Measurements from ENCODE around the gene ZDHHC13. TPM values are rescaled to one million over a fixed set of nuclear protein-coding genes. Genes with fewer than 3 reads are reported as not detected.

Gene ZDHHC13, protein sequence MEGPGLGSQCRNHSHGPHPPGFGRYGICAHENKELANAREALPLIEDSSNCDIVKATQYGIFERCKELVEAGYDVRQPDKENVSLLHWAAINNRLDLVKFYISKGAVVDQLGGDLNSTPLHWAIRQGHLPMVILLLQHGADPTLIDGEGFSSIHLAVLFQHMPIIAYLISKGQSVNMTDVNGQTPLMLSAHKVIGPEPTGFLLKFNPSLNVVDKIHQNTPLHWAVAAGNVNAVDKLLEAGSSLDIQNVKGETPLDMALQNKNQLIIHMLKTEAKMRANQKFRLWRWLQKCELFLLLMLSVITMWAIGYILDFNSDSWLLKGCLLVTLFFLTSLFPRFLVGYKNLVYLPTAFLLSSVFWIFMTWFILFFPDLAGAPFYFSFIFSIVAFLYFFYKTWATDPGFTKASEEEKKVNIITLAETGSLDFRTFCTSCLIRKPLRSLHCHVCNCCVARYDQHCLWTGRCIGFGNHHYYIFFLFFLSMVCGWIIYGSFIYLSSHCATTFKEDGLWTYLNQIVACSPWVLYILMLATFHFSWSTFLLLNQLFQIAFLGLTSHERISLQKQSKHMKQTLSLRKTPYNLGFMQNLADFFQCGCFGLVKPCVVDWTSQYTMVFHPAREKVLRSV
- 9.4 and 14.7 TPM in 2 replicates for total RNA-seq (ENCODE audit: low replicate concordance)

DNA sequence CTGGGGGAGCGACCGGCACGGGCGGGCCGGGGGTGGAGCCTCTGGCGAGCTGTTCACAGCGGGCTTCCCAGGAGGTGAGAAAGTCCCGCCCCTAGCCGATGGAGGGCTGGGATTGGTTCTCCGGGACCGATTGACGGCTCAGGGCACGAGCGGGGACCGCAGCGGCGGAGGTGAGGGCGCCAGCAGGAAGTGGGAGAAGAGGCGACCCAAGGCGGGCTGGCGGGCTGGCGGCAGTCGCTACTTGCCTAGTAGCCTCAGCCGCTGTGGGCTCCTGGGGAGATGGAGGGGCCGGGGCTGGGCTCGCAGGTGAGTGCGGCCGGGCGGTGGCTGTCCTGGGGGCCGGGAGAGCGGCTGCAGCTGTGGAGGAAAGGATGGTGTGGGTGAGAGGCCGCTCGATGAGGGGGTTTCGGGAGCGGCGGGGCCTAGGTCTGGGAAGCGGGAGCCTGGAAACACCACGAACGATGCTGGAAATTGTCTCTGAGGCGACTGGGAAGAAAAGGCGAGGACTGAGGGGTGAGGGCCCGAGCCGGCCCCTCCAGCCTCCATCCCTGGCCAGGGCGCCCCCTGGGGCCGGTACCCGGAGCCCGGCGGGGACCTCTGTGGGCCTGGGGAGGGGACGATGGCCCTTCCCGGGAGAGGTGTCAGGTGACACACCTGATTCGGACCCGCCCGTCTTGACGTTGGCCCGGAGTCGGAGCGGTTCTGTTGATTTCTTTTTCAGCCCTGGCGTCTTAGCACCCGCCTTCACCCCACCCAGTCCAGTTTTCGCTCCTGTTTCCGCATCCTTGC, at the start of gene ZDHHC13:
Gene ZDHHC13 (plus strand): TSS at position 198 of the 789 bp plus-strand sequence. CDS start 82 bp downstream, at position 280.

DNA sequence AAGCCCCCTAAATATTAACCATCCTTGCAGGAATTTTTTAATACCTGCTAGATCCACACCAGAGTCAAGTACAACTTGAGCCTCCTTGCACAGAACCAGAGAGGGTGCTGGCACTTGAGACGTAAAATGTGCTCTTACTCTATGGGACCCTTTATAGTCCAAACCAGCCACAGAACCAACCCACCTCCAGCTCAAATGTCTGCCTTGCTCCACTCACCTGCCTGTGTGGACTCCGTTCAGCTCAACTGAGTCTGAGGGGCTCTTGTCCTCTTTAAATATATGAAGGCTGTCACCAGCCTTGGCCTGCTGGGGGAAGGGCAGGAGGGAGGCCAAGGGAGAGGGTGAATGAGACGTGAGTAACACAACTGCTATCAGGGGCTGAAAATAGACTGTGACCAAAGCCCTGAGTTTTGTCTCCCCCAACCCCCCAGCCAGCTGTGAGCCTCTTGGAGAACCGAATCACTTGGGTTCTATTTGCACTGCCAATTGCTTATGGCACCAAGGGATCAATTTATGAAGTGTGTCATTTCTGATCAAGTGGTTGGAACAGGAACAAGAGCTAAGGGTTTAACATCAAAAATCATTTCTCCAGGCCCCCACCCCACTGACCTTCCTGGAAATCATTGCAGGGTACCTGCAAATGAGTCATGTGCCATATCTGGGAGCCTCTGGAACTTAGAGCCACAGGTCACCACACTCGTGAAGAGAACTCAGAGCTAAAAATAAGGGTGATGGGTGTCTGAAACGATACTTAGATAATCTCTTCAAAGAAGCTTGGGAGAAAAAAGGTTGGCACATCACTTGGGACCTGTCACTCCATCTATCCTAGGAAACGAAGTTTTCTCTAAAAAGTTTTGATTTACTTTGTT, 85.0 kb downstream of the ZDHHC13 start, which contains the start of gene CSRP3:
Gene CSRP3 (minus strand): TSS at position 247 of the 869 bp plus-strand sequence. CDS start 9,535 bp downstream, outside the sequence.

Other genes with a start within 250 kb of the ZDHHC13 start
- not detected in 2 replicates for gene MRGPRX1, start 177.8 kb upstream of the ZDHHC13 start, total RNA-seq (ENCODE audit: low replicate concordance)
- not detected in 2 replicates for gene MRGPRX2, start 56.5 kb upstream of the ZDHHC13 start, total RNA-seq (ENCODE audit: low replicate concordance)
- not detected in 2 replicates for gene CSRP3, start 84.8 kb downstream of the ZDHHC13 start, total RNA-seq (ENCODE audit: low replicate concordance)
- 0.08 TPM in 1 of 2 replicates, not detected in the other for gene E2F8, start 123.8 kb downstream of the ZDHHC13 start, total RNA-seq (ENCODE audit: low replicate concordance)

Measured in smooth muscle cell of the coronary artery (primary cell).